ENCODE measurements around the gene APOL5.

GRCh38 chr22:35712672-35713071 is 5.0 kb upstream of the APOL5 start:
- TF ChIP-seq CHD2 (IDR thresholded peaks at IDR 0.05; ENCODE audit: low read length, partially characterized antibody), result no peak
- TF ChIP-seq EP300 (IDR thresholded peaks at IDR 0.05; ENCODE audit: borderline replicate concordance in 1 of 2, low read depth in 1 of 2, low read length in 1 of 2), result no peak
- TF ChIP-seq CTCF (IDR thresholded peaks at IDR 0.05), result no peak
- TF ChIP-seq SMC3 (IDR thresholded peaks at IDR 0.05; ENCODE audit: low read depth, low read length), result no peak
- TF ChIP-seq POLR2AphosphoS5 (IDR thresholded peaks at IDR 0.05; ENCODE audit: low read depth, low read length), result no peak
- TF ChIP-seq TCF12 (IDR thresholded peaks at IDR 0.05), result no peak
- no peak for TF ChIP-seq RFX5 (IDR thresholded peaks at IDR 0.05; ENCODE audit: low read length)
